BJ (cell line): ENCODE data around the gene PDHB. TPM values are rescaled to one million over a fixed set of nuclear protein-coding genes. Genes with fewer than 3 reads are reported as not detected.
A peak's percentile ranks its signal among the peaks of the same experiment; 100 is the strongest.

Experiments
- CTCF ChIA-PET: fragments of 350-600 bp; formaldehyde crosslinking; extraction: SDS; loops from one replicate; lab custom pipeline; 2021; ENCODE audit warnings: antibody characterized with exemption, inconsistent platforms; lab: Yijun Ruan, JAX
- POLR2A ChIA-PET: fragments of 300-600 bp; sonication (Branson Sonifier 250); formaldehyde crosslinking; extraction: SDS; loops from one replicate; lab custom pipeline; 2021; ENCODE audit warnings: antibody characterized with exemption; lab: Charles Lee
- DNase-seq: peaks from one replicate; pipeline ENCODE4 v3.0.0-alpha.2; 2011; ENCODE audit warnings: low read depth
- H3K27me3 ChIP-seq: 2 replicates; pipeline ENCODE4 v1.6.0; 2011; ENCODE audit warnings: low read length; ENCODE audit not compliant: control insufficient read depth, insufficient read depth
- H3K36me3 ChIP-seq: 2 replicates; pipeline ENCODE4 v1.5.1; 2011; ENCODE audit warnings: low read length; ENCODE audit not compliant: control insufficient read depth, insufficient read depth
- H3K4me3 ChIP-seq: 2 replicates; pipeline ENCODE4 v1.5.1; 2011; ENCODE audit warnings: low read depth, mild to moderate bottlenecking, control low read depth, low read length
- polyA plus RNA-seq: library from polyadenylated mRNA; depleted of rRNA; stranded (reverse); fragments of >200 nt; gene quantifications from 2 replicates; pipeline ENCODE4 v1.2.3, GENCODE V29; 2011
- TF ChIP-seq, protein P1 (sequence below): IDR thresholded peaks from 2 replicates; pipeline ENCODE4 v1.5.1; 2011; ENCODE audit warnings: low read depth, mild to moderate bottlenecking, control low read depth, inconsistent platforms, low read length, moderate library complexity; ENCODE audit not compliant: insufficient read depth

The PDHB gene
- polyA plus RNA-seq, 1 experiment = 86.1 TPM

DNA sequence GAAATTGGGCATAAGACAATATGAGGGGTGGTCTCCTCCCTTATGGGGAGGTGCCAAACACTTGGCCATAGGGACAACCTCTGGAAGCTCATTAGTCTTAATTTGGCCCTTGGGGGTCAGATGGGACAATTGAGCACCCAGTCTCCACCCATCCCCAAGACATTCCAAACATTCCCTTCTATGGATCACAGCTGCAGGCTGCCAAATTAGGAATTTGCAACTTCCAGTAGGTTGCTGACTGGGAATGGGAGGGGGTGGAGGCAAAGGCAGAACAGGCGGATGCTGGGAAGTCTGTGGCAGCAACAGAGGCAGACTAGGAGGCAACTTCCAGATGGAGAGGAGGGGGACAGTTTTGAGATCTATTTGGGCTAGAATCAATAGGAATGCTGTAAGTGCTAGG, 1.4 kb upstream of the PDHB start:
- TF ChIP-seq, protein P1, sequence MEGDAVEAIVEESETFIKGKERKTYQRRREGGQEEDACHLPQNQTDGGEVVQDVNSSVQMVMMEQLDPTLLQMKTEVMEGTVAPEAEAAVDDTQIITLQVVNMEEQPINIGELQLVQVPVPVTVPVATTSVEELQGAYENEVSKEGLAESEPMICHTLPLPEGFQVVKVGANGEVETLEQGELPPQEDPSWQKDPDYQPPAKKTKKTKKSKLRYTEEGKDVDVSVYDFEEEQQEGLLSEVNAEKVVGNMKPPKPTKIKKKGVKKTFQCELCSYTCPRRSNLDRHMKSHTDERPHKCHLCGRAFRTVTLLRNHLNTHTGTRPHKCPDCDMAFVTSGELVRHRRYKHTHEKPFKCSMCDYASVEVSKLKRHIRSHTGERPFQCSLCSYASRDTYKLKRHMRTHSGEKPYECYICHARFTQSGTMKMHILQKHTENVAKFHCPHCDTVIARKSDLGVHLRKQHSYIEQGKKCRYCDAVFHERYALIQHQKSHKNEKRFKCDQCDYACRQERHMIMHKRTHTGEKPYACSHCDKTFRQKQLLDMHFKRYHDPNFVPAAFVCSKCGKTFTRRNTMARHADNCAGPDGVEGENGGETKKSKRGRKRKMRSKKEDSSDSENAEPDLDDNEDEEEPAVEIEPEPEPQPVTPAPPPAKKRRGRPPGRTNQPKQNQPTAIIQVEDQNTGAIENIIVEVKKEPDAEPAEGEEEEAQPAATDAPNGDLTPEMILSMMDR = no peak
- ChIA-PET POLR2A (no interaction called here), CTCF (interaction anchor here (0.9 to 2.1 kb wide), 5 partner anchors 9 to 96 kb away, joined by 3 to 6 read pairs (median 4); partner anchors contain the start of gene KCTD6)
- Histone ChIP-seq H3K4me3 (no peak overlapping the region), H3K36me3 (peaks cover 3% of the 10 kb centered on the region; the same call in 1 of the 2 replicates), H3K27me3 (no peaks in the 10 kb centered on the region)
- peak; percentile 57 for DNase-seq

GRCh38 chr3:58434511-58434910, 879 bp upstream of the PDHB start:
- ChIA-PET CTCF (interaction anchor here (1.0 to 2.1 kb wide), 3 partner anchors 13 to 101 kb away, joined by 3 to 6 read pairs (median 4); partner anchors contain the start of gene KCTD6), POLR2A (no interaction called here)
- DNase-seq = no peak
- H3K4me3 ChIP-seq = no peak overlapping the region
- H3K36me3 ChIP-seq = peaks cover 5% of the 10 kb centered on the region; the same call in 1 of the 2 replicates
- no peaks in the 10 kb centered on the region for H3K27me3 ChIP-seq
- TF ChIP-seq, protein P1 = no peak

DNA sequence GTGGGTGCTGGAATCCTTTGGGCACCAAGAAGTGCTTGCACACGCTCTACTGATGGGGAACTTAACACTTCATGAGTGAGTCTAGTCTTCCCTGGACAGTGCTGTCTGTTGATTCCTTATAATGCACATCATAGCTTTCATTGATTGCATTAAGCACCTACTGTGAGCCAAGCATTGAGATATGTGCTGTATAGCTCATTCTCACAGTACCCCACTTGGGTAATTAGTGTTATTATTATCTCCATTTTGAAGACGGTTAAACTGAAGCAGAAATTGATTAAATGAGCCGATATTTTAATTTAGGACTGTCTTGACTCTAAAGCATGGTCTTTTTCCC, 504 bp upstream of the PDHB start:
- POLR2A ChIA-PET = no interaction called here

GRCh38 chr3:58432905-58433304, 727 bp downstream of the PDHB start:
- Histone ChIP-seq H3K4me3 (peak overlapping the region; percentile 90), H3K27me3 (no peaks in the 10 kb centered on the region), H3K36me3 (peaks cover 6% of the 10 kb centered on the region; the same call in 1 of the 2 replicates)
- POLR2A ChIA-PET = no interaction called here
- TF ChIP-seq, protein P1 = no peak
- no peak for DNase-seq
- CTCF ChIA-PET = interaction anchor here (0.9 to 2.1 kb wide), 2 partner anchors 53 to 59 kb away, joined by 3 to 6 read pairs; partner anchors contain the start of gene KCTD6

More for the DNA sequence above, 504 bp upstream of the PDHB start:
- CTCF ChIA-PET = interaction anchor here (1.0 to 2.1 kb wide), 3 partner anchors 13 to 101 kb away, joined by 3 to 6 read pairs (median 4); partner anchors contain the start of gene KCTD6
- DNase-seq = no peak
- TF ChIP-seq, protein P1 = no peak
- Histone ChIP-seq H3K27me3 (no peaks in the 10 kb centered on the region), H3K36me3 (peaks cover 6% of the 10 kb centered on the region; the same call in 1 of the 2 replicates), H3K4me3 (peak overlapping the region; percentile 90)

- Histone ChIP-seq H3K4me3 (no peak overlapping the region), H3K27me3 (no peaks in the 10 kb centered on the region), H3K36me3 (peaks cover 11% of the 10 kb centered on the region)
- no peak for DNase-seq
- ChIA-PET POLR2A (no interaction called here), CTCF (interaction anchor here (0.7 to 3.0 kb wide), 3 partner anchors 9 to 62 kb away, joined by 3 to 7 read pairs (median 3); no protein-coding TSS in a partner anchor)
- TF ChIP-seq, protein P1 = no peak
These were observed 4.0 kb downstream of the PDHB start for GRCh38 chr3:58429657-58430056.
